Gastroesophageal sphincter (tissue), 3 donors: ENCODE measurements around the gene SYNGR4.

ENCODE experiments used
- CTCF ChIP-seq, 4 experiments: fragments of 200-600 bp in 2 of 4; fragments of 450-650 bp in 2 of 4; sonication (generic) in 1 of 4; IDR thresholded peaks; one replicate each; pipeline ENCODE4 v1.5.1; 2017 to 2019; ENCODE audit warnings: antibody characterized with exemption in 4 of 4, mild to moderate bottlenecking in 2 of 4, moderate library complexity in 2 of 4
- EP300 ChIP-seq: sonication (generic); formaldehyde crosslinking; IDR thresholded peaks from one replicate; pipeline ENCODE4 v1.6.1; 2017; ENCODE audit warnings: antibody characterized with exemption, mild to moderate bottlenecking
- POLR2A ChIP-seq, 2 donors: fragments of 450-650 bp; IDR thresholded peaks; one replicate each; pipeline ENCODE4 v1.6.1; 2017; ENCODE audit warnings: antibody characterized with exemption in 2 of 2, mild to moderate bottlenecking in 2 of 2, moderate library complexity in 1 of 2
- POLR2AphosphoS5 ChIP-seq: sonication (generic); formaldehyde crosslinking; IDR thresholded peaks from one replicate; pipeline ENCODE4 v1.6.1; 2017; ENCODE audit warnings: antibody characterized with exemption

GRCh38 chr19:48355365-48355954 is 8.7 kb upstream of the SYNGR4 start:
- no peak for TF ChIP-seq CTCF (IDR thresholded peaks at IDR 0.05)
- TF ChIP-seq POLR2AphosphoS5 = no peak
- TF ChIP-seq EP300 = no peak
- TF ChIP-seq POLR2A (IDR thresholded peaks at IDR 0.05) = no peak
